ENCODE results near the gene COL13A1. TPM values are rescaled to one million over a fixed set of nuclear protein-coding genes. Genes with fewer than 3 reads are reported as not detected.

COL13A1 gene
- total and polyA plus RNA-seq, 2 of the 8 experiments (the other 6 are each of a cell fraction or from before 2014, with no cell fraction given): 2.6 to 5.2 TPM

DNA sequence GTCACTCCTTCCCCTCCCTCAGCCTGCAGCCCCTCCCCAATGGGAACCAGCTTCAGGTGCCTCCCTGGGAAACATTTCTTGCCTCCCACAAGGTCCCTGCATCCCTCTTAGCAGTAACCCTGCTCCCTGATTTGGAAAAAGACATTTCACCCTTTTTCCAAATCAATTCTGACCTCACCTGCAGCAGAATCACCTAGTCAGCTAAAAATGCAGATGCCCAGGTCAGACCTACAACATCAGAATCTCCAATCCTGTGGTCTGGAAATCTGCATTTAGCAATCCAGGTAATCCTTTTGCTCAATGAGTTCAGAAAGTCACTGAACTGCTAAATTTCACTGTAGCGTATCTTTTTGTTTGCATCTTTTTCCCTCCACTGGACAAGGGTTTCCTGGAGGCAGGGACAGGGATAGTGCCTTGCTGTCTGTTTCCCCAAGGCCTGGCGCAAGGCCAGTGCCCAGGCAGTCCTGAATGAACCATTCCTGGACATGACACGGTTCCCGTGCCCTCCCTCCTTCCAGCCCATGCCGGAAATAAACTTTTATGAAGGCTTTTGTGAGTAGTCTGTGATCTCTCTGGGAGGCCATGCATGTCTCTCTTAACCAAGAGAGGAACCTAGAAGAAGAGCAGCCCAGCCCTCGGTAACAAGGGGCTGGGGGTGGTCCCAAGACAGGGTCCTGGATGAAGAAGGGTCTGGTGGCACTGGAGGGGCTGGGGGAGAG, 44.0 kb downstream of the COL13A1 start:
- no peak for FAIRE-seq
- H3K4me1 ChIP-seq (replicated peaks in 1 of 4; ENCODE audit: control insufficient read depth in 3 of 4, insufficient read depth in 4 of 4, low read length in 3 of 4): peaks cover 11 to 43% (median 25%) of the 10 kb centered on the region in 4 experiments

More for the DNA sequence above, 44.0 kb downstream of the COL13A1 start:
- no peak overlapping the region; the same call in 1 of the 2 replicates for H2BK12ac ChIP-seq (ENCODE audit: low read depth, low read length)
- H2AFZ ChIP-seq (ENCODE audit: low read length): no peak overlapping the region
- DNase-seq (ENCODE audit: low read depth in 1 of 2, low spot score in 2 of 2): no peak
- no peaks in the 10 kb centered on the region for H3K27me3 ChIP-seq (replicated peaks in 1 of 4; ENCODE audit: control insufficient read depth in 3 of 4, extremely low read depth in 1 of 4, insufficient read depth in 3 of 4, low read length in 3 of 4)
- 0 out of 8 replicates have a peak overlapping the region, but pooled peaks of 1 of the 4 experiments have one; percentile 2 for H3K4me3 ChIP-seq (ENCODE audit: extremely low read depth in 1 of 4, insufficient read depth in 2 of 4, low read depth in 3 of 4, low read length in 4 of 4)
- 76% methylated on average over 6 of the region's 6 CpGs; no CpG with 5 or more reads in 1 of the 2 experiments for WGBS, 2 experiments (ENCODE audit: extremely low coverage in 1 of 2, insufficient coverage in 1 of 2, insufficient read length in 1 of 2, insufficient replicate concordance in 2 of 2, low coverage in 1 of 2, low lambda C conversion rate in 2 of 2, missing lambda C conversion rate in 1 of 2)
- H2BK20ac ChIP-seq (ENCODE audit: low read length): 0 out of 2 replicates have a peak overlapping the region, but pooled peaks have one; percentile 6
- no peaks in the 10 kb centered on the region for H3K23me2 ChIP-seq (ENCODE audit: low read depth, low read length)
- H3K9ac ChIP-seq (replicated peaks in 1 of 4; ENCODE audit: extremely low read depth in 1 of 4, low read depth in 3 of 4, low read length in 3 of 4): no peak overlapping the region
- no peak overlapping the region for H3K56ac ChIP-seq (replicated peaks; ENCODE audit: insufficient read length, low read depth, low read length)
- H3K79me2 ChIP-seq (ENCODE audit: control insufficient read depth in 1 of 2, insufficient read depth in 2 of 2, low read length in 2 of 2): no peaks in the 10 kb centered on the region
- no peaks in the 10 kb centered on the region for H4K20me1 ChIP-seq (replicated peaks in 1 of 2; ENCODE audit: control insufficient read depth in 1 of 2, insufficient read depth in 2 of 2, low read length in 2 of 2)
- H3K4ac ChIP-seq (replicated peaks; ENCODE audit: insufficient read length, low read depth, low read length): no peak overlapping the region
- H3K14ac ChIP-seq (ENCODE audit: insufficient read length): no peak overlapping the region
- H3K9me3 ChIP-seq (ENCODE audit: insufficient read depth in 2 of 2, low read depth in 1 of 2, low read length in 1 of 2): no peaks in the 10 kb centered on the region
- H3K23ac ChIP-seq (ENCODE audit: insufficient read length): no peak overlapping the region
- H2BK15ac ChIP-seq (ENCODE audit: low read length): peak overlapping the region; percentile 35; the same call in 1 of the 2 replicates
- H4K5ac ChIP-seq (ENCODE audit: insufficient read length, low read depth, low read length): no peak overlapping the region
- 0 out of 2 replicates have a peak overlapping the region, but pooled peaks have one; percentile 54 for H3K18ac ChIP-seq (ENCODE audit: extremely low read depth, low read length)
- no peaks in the 10 kb centered on the region for H3K36me3 ChIP-seq (ENCODE audit: control insufficient read depth in 2 of 4, insufficient read depth in 4 of 4, low read length in 3 of 4)
- POLR2A ChIA-PET (ENCODE audit: partially characterized antibody): no interaction called here
- no peaks in the 10 kb centered on the region for H3K79me1 ChIP-seq (ENCODE audit: low read depth, low read length)
- H2AK5ac ChIP-seq (ENCODE audit: low read depth, low read length): no peak overlapping the region
- H2BK120ac ChIP-seq (replicated peaks; ENCODE audit: low read depth, low read length): no peak overlapping the region
- no peak overlapping the region for H3K27ac ChIP-seq (ENCODE audit: low read depth, low read length)
- TF ChIP-seq RFX5 (IDR thresholded peaks at IDR 0.05; ENCODE audit: borderline replicate concordance, low read depth, low read length) (no peak), RNF2 (IDR thresholded peaks at IDR 0.05; ENCODE audit: borderline replicate concordance, low read depth, low read length, missing control alignments, poor library complexity, severe bottlenecking) (no peak), PHF8 (conservative IDR thresholded peaks at IDR 0.05; ENCODE audit: low read depth, low read length) (no peak), ASH2L (IDR thresholded peaks at IDR 0.05; ENCODE audit: low read length) (no peak), KDM5A (IDR thresholded peaks at IDR 0.05; ENCODE audit: low read length) (no peak), CEBPB (IDR thresholded peaks at IDR 0.05; ENCODE audit: low read depth, low read length) (no peak)
- TF ChIP-seq, protein P1, sequence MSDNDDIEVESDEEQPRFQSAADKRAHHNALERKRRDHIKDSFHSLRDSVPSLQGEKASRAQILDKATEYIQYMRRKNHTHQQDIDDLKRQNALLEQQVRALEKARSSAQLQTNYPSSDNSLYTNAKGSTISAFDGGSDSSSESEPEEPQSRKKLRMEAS (IDR thresholded peaks at IDR 0.05): no peak
- peak overlapping the region; percentile 18; the same call in 1 of the 2 replicates for H2BK5ac ChIP-seq (ENCODE audit: low read depth, low read length)
- CTCF ChIA-PET (ENCODE audit: partially characterized antibody): interaction anchor here (1.0 to 12.8 kb wide), 9 partner anchors 9 to 69 kb away, joined by 3 to 128 read pairs (median 5); no protein-coding TSS in a partner anchor
- H3K4me2 ChIP-seq (ENCODE audit: insufficient read depth in 1 of 2, low read depth in 2 of 2, low read length in 2 of 2): peak overlapping the region in 1 of 2 experiments; percentile 20; a peak in 1 of 4 replicates
- peak overlapping the region; percentile 29 for H4K91ac ChIP-seq (replicated peaks; ENCODE audit: insufficient read length, low read length)
- H4K8ac ChIP-seq (ENCODE audit: extremely low read depth, insufficient read depth, low read length): no peak overlapping the region

Measured in H1 (cell line).